ENCODE data around the gene PDE7B. TPM values are rescaled to one million over a fixed set of nuclear protein-coding genes. Genes with fewer than 3 reads are reported as not detected.

PDE7B gene
- total and polyA plus RNA-seq, 2 of the 13 experiments (the other 11 are each of a cell fraction or from before 2014, with no cell fraction given), result not detected

DNA sequence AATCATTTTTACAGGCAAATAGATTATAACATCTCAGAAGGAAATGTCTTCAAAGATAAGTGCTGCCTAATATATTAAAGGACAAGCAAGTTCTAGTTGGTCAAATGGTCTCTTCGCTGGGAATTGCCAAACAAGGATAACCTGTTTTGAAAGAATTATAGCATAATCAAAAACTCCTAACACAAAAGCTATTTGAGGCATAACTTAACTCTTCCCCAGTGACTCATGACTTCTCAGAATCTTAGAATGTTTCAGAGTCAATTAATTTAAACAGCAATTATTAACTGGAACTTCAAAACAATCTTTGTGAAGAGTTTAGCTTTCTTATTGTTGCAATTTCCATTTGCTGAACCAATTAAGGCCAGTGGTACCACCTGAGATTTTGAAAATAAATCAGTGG, 272.0 kb downstream of the PDE7B start (continued):
- TF ChIP-seq SIN3B (IDR thresholded peaks at IDR 0.05; ENCODE audit: low read length) (no peak), ZBTB8A (CRISPR knock-in tag; IDR thresholded peaks at IDR 0.05; ENCODE audit: borderline replicate concordance, low read depth) (no peak), YY1 (IDR thresholded peaks at IDR 0.05; ENCODE audit: insufficient read depth, insufficient replicate concordance, low read depth, low read length) (no peak), ZNF280D (CRISPR knock-in tag; IDR thresholded peaks at IDR 0.05) (no peak), HDAC6 (IDR thresholded peaks at IDR 0.05; ENCODE audit: low read depth, low read length) (no peak)

GRCh38 chr6:136125585-136125984, 274.1 kb downstream of the PDE7B start:
- no peak for FAIRE-seq
- WGBS (ENCODE audit: low lambda C conversion rate), result 0% methylated on average over 2 of the region's 2 CpGs
- no peak overlapping the region for H3K27ac ChIP-seq (ENCODE audit: extremely low read length, insufficient read depth, low read length)
- no peak overlapping the region for H3K9ac ChIP-seq (ENCODE audit: insufficient read depth, low read depth, low read length)
- H3K4me3 ChIP-seq (replicated peaks in 1 of 3; ENCODE audit: insufficient read depth in 1 of 3, low read depth in 2 of 3, low read length in 3 of 3), result no peak overlapping the region
- H3K27me3 ChIP-seq (ENCODE audit: control insufficient read depth in 1 of 2, insufficient read depth in 2 of 2, low read length in 2 of 2), result no peaks in the 10 kb centered on the region
- no peak for DNase-seq (ENCODE audit: low spot score)
- ChIA-PET POLR2A (no interaction called here), CTCF (ENCODE audit: low intra/inter-chr PET ratio, low total read pairs) (no interaction called here)
- BruUV-seq (replicated peaks), result no TSS peak
- intact Hi-C loops (cut with micrococcal nuclease; ENCODE audit: unreplicated experiment) (no loop called here), in situ Hi-C loops (cut with HindIII; ENCODE audit: extremely low pct_ligation_motif_present, low pct_unique_long_range_greater_than_20kb) (no loop called here)
- H2AFZ ChIP-seq (ENCODE audit: low read length), result no peak overlapping the region
- no peak for ATAC-seq
- H3K9me3 ChIP-seq (ENCODE audit: low read length), result no peaks in the 10 kb centered on the region
- no peak overlapping the region for H3K4me2 ChIP-seq (ENCODE audit: low read depth, low read length)
- no peaks in the 10 kb centered on the region for H3K79me2 ChIP-seq (ENCODE audit: insufficient read depth, low read length)
- no peak for TF ChIP-seq MAFF (IDR thresholded peaks at IDR 0.05; ENCODE audit: low read depth, low read length)
- H4K20me1 ChIP-seq (ENCODE audit: insufficient read depth, low read length), result no peaks in the 10 kb centered on the region
- H3K4me1 ChIP-seq (ENCODE audit: insufficient read depth, low read length), result no peaks in the 10 kb centered on the region
- no peaks in the 10 kb centered on the region for H3K36me3 ChIP-seq (replicated peaks in 1 of 2; ENCODE audit: control insufficient read depth in 1 of 2, insufficient read depth in 2 of 2, low read length in 2 of 2)
